Measurements from ENCODE around the gene GNAT3.

The GNAT3 gene

GRCh38 chr7:80450621-80451308, 61.1 kb downstream of the GNAT3 start:
- no peak for DNase-seq (ENCODE audit: low spot score)
- in situ Hi-C loops (cut with MboI; ENCODE audit: low sequenced_read_pairs, unreplicated experiment) = no loop called here
- TF ChIP-seq, protein P1, sequence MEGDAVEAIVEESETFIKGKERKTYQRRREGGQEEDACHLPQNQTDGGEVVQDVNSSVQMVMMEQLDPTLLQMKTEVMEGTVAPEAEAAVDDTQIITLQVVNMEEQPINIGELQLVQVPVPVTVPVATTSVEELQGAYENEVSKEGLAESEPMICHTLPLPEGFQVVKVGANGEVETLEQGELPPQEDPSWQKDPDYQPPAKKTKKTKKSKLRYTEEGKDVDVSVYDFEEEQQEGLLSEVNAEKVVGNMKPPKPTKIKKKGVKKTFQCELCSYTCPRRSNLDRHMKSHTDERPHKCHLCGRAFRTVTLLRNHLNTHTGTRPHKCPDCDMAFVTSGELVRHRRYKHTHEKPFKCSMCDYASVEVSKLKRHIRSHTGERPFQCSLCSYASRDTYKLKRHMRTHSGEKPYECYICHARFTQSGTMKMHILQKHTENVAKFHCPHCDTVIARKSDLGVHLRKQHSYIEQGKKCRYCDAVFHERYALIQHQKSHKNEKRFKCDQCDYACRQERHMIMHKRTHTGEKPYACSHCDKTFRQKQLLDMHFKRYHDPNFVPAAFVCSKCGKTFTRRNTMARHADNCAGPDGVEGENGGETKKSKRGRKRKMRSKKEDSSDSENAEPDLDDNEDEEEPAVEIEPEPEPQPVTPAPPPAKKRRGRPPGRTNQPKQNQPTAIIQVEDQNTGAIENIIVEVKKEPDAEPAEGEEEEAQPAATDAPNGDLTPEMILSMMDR (IDR thresholded peaks at IDR 0.05; ENCODE audit: borderline replicate concordance, control extremely low read depth, extremely low read depth, insufficient read depth, missing control alignments) = no peak

DNA sequence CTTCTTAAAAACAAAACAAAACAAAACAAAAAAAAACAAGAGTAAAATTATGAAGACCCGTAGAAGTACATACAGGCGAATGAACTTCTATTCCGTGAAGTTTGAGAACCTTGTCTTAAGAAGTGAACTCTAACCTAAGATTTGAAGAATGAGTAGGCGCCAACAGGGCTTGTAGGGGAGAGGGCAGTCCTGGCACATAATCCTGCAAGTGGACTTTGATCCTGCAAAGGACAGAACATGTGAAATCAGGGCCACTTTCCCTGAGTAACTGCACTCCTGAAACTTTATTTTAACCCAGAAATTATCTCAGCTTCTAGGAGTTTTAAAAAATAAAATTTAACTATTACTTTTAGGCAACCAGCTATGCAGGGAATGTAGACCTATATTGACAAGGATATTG, 62.0 kb downstream of the GNAT3 start:
- in situ Hi-C loops (cut with MboI; ENCODE audit: low sequenced_read_pairs, unreplicated experiment) = no loop called here
- DNase-seq (ENCODE audit: low spot score) = no peak
- TF ChIP-seq, protein P1 (IDR thresholded peaks at IDR 0.05; ENCODE audit: borderline replicate concordance, control extremely low read depth, extremely low read depth, insufficient read depth, missing control alignments) = no peak

DNA sequence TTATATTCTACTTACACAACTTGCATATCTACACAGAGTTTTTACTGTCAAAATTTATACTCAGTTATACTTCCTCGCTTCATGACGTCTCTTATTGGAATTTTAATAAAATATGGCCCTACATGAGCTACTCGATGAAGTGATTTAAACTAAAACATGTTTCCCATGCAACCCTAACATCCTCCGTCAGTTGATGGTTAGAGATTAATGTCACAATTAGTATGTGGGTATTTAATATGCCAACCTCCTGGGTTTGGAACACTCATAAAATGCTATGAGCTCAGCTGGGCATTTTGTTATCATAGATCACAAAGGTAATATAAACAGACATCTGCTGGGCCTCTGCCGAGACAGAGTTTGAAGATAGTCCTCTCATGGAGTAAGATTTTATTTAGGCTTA, 66.5 kb downstream of the GNAT3 start:
- DNase-seq (ENCODE audit: low spot score) = no peak
- TF ChIP-seq, protein P1 (IDR thresholded peaks at IDR 0.05; ENCODE audit: borderline replicate concordance, control extremely low read depth, extremely low read depth, insufficient read depth, missing control alignments) = no peak
- in situ Hi-C loops (cut with MboI; ENCODE audit: low sequenced_read_pairs, unreplicated experiment) = no loop called here

DNA sequence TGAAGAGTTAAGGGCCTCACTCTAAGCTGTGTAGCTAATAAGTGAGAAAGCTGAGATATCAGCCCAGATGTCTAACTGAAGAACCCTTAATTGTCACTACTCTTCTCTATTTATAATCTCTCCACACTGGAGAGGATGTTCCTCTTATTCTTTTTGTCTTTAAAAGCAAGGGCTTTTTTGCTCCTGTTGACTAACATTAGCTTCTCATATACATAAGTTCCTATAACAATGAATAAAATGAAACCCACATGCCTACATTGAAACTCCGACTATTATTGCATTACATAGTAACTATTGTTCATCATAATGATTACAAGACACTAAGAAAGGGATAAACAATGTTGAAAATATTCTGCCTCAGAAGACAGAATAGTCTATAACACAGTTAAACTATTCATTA, 67.1 kb downstream of the GNAT3 start:
- in situ Hi-C loops (cut with MboI; ENCODE audit: low sequenced_read_pairs, unreplicated experiment) = no loop called here
- no peak for DNase-seq (ENCODE audit: low spot score)
- TF ChIP-seq, protein P1 (IDR thresholded peaks at IDR 0.05; ENCODE audit: borderline replicate concordance, control extremely low read depth, extremely low read depth, insufficient read depth, missing control alignments) = no peak

DNA sequence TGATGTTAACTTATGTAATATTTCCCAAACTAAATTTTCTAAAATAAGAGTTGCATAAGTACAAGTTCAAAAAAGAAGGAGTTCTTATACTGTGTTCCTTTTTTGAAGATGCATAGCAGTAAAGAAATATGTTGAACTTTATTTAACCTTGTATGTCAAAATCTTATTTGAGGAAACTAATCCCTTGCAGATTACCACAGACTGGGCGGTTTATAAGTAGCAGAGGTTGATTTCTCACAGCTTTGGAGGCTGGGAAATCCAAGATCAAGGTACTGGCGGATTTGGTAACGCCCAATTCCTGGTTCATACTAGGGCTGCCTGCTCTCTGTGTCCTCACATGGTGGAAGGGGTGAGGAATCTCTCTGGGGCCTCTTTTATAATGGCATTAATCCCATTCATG, 68.5 kb downstream of the GNAT3 start:
- in situ Hi-C loops (cut with MboI; ENCODE audit: low sequenced_read_pairs, unreplicated experiment) = no loop called here
- no peak for DNase-seq (ENCODE audit: low spot score)
- TF ChIP-seq, protein P1 (IDR thresholded peaks at IDR 0.05; ENCODE audit: borderline replicate concordance, control extremely low read depth, extremely low read depth, insufficient read depth, missing control alignments) = no peak

DNA sequence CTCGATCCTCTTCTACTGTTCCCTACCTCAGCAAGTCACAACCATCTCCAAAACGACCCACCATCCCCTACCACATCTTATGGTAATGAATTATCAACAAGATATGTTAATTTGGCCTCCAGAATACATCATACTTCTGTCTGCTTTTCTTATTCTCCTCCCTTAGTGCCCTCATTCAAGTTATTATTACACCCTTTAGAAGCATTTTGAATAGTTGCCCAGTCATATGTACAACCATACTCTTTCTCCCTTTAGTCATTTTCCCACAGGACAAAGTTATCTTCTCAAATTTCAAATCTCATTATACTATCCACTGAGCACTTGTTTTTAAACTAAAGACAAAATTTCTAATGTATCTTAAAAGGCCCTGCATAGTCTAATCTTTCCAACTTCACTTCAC, 71.0 kb downstream of the GNAT3 start:
- in situ Hi-C loops (cut with MboI; ENCODE audit: low sequenced_read_pairs, unreplicated experiment) = no loop called here
- no peak for DNase-seq (ENCODE audit: low spot score)
- TF ChIP-seq, protein P1 (IDR thresholded peaks at IDR 0.05; ENCODE audit: borderline replicate concordance, control extremely low read depth, extremely low read depth, insufficient read depth, missing control alignments) = no peak

All from GM13976 (cell line).